ENCODE data around the gene BRPF1.

BRPF1 gene

GRCh38 chr3:9703240-9703639 is 28.3 kb upstream of the BRPF1 start:
- Mint-ChIP-seq H3K9me3 (peaks cover 3% of the 10 kb centered on the region), H3K27ac (no peak overlapping the region), H3K36me3 (ENCODE audit: low read depth) (peaks cover 19% of the 10 kb centered on the region), H3K27me3 (ENCODE audit: low read depth) (peaks cover 44% of the 10 kb centered on the region), H3K4me1 (no peaks in the 10 kb centered on the region), H3K4me3 (peak overlapping the region; percentile 14 to 54 (median 34))
- TF ChIP-seq, protein P1, sequence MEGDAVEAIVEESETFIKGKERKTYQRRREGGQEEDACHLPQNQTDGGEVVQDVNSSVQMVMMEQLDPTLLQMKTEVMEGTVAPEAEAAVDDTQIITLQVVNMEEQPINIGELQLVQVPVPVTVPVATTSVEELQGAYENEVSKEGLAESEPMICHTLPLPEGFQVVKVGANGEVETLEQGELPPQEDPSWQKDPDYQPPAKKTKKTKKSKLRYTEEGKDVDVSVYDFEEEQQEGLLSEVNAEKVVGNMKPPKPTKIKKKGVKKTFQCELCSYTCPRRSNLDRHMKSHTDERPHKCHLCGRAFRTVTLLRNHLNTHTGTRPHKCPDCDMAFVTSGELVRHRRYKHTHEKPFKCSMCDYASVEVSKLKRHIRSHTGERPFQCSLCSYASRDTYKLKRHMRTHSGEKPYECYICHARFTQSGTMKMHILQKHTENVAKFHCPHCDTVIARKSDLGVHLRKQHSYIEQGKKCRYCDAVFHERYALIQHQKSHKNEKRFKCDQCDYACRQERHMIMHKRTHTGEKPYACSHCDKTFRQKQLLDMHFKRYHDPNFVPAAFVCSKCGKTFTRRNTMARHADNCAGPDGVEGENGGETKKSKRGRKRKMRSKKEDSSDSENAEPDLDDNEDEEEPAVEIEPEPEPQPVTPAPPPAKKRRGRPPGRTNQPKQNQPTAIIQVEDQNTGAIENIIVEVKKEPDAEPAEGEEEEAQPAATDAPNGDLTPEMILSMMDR (IDR thresholded peaks at IDR 0.05; ENCODE audit: unreplicated experiment in 3 of 3): no peak

GRCh38 chr3:9703736-9704346 is 27.7 kb upstream of the BRPF1 start, which contains the start of gene CPNE9:
TSS of gene CPNE9 (plus strand) at chr3:9703833. CDS start at chr3:9703997, 164 bp downstream.
- peaks cover 19% of the 10 kb centered on the region for H3K36me3 Mint-ChIP-seq (ENCODE audit: low read depth)
- TF ChIP-seq, protein P1 (IDR thresholded peaks at IDR 0.05; ENCODE audit: unreplicated experiment in 3 of 3): no peak
- no peak within 1 kb of the TSS for H3K27ac Mint-ChIP-seq
- H3K4me1 Mint-ChIP-seq: no peaks in the 10 kb centered on the region
- peak within 1 kb of the TSS; percentile 39 to 70 (median 44) for H3K4me3 Mint-ChIP-seq
- H3K9me3 Mint-ChIP-seq: peaks cover 3% of the 10 kb centered on the region
- peaks cover 44% of the 10 kb centered on the region for H3K27me3 Mint-ChIP-seq (ENCODE audit: low read depth)

DNA sequence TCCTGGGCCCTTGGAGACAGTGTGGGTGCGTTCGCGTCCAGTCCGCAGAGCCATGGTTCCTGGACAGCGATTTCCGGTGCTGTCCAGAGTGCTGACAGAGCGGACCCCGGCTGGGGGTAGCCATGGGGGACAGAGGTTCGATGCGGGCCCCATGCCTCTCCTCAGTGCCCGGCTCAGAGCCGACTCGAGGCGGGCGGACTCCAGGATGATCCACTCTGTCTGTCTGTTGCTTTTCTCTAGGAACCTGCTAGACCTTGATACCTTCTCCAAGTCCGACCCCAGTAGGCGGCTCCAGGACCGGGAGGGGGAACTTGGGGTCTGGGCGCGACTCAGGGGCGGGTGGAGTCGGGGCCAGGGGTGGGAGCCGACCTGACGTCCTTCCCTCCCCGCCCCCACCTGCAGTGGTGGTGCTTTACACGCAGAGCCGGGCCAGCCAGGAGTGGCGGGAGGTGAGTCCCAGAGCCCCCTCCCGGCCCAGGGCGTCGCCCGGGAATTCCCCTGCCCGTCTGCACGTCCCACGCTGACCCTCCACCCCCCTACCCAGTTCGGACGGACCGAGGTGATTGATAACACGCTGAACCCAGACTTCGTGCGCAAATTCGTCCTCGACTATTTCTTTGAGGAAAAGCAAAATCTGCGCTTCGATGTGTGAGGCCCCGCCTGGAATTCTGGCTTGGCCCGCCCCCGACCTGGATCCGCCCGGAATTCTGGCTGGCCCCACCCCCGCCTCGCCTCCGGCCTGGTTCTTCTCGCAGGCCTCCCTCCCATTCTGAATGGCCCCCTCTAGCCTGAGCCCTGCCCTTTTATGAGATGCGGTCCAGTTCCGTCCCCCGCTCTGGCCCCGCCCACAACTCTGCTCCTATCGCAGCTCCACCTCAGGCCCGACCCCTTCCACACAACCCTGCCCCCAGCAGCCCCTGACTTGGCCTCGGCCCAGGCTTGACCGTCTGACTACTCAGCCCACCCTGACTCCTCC is 26.9 kb upstream of the BRPF1 start:
- Mint-ChIP-seq H3K9me3 (peaks cover 3% of the 10 kb centered on the region), H3K27me3 (ENCODE audit: low read depth) (peaks cover 44% of the 10 kb centered on the region), H3K4me1 (no peaks in the 10 kb centered on the region), H3K27ac (no peak overlapping the region), H3K4me3 (peak overlapping the region; percentile 39 to 70 (median 54)), H3K36me3 (ENCODE audit: low read depth) (peaks cover 16% of the 10 kb centered on the region)
- TF ChIP-seq, protein P1 (IDR thresholded peaks at IDR 0.05; ENCODE audit: unreplicated experiment in 3 of 3): no peak

GRCh38 chr3:9710174-9710739 is 21.3 kb upstream of the BRPF1 start:
- H3K4me3 Mint-ChIP-seq: no peak overlapping the region
- no peaks in the 10 kb centered on the region for H3K4me1 Mint-ChIP-seq
- peaks cover 33% of the 10 kb centered on the region for H3K27me3 Mint-ChIP-seq (ENCODE audit: low read depth)
- no peaks in the 10 kb centered on the region for H3K36me3 Mint-ChIP-seq (ENCODE audit: low read depth)
- peaks cover 3% of the 10 kb centered on the region for H3K9me3 Mint-ChIP-seq
- TF ChIP-seq, protein P1 (IDR thresholded peaks at IDR 0.05; ENCODE audit: unreplicated experiment in 3 of 3): no peak
- H3K27ac Mint-ChIP-seq: no peak overlapping the region

GRCh38 chr3:9712415-9712814 is 19.1 kb upstream of the BRPF1 start:
- Mint-ChIP-seq H3K4me3 (no peak overlapping the region), H3K9me3 (peaks cover under 1% of the 10 kb centered on the region), H3K36me3 (ENCODE audit: low read depth) (no peaks in the 10 kb centered on the region), H3K4me1 (peaks cover 7% of the 10 kb centered on the region), H3K27me3 (ENCODE audit: low read depth) (peaks cover 14% of the 10 kb centered on the region), H3K27ac (no peak overlapping the region)
- TF ChIP-seq, protein P1 (IDR thresholded peaks at IDR 0.05; ENCODE audit: unreplicated experiment in 3 of 3): no peak

Data from nephron (organoid).